A172 (cell line): ENCODE measurements around the gene ALDH8A1. TPM values are rescaled to one million over a fixed set of nuclear protein-coding genes. Genes with fewer than 3 reads are reported as not detected.
A peak's percentile ranks its signal among the peaks of the same experiment; 100 is the strongest.
"Not testable (repeated sequence)": the region's sequence is repeated elsewhere in the genome, so short reads cannot be mapped to it uniquely, and the experiment has no call there.

ENCODE experiments used
- DNase-seq: peaks from one replicate; pipeline ENCODE4 v3.0.0-alpha.2; 2015; ENCODE audit warnings: low spot score
- total RNA-seq: library from RNA; depleted of rRNA; stranded (reverse); fragments of >200 nt; shearing (Covaris generic); gene quantifications from 2 replicates; pipeline ENCODE4 v1.2.3, GENCODE V29; 2014

ALDH8A1 gene
- total RNA-seq, 1 experiment from 2014 or later: 0.69 TPM

GRCh38 chr6:134911547-134911946, 38.4 kb downstream of the ALDH8A1 start:
- DNase-seq: peak; percentile 83

- peak; percentile 55 for DNase-seq
These were observed 39.3 kb downstream of the ALDH8A1 start for GRCh38 chr6:134910593-134910935.

GRCh38 chr6:134909701-134910592, 40.0 kb downstream of the ALDH8A1 start:
- DNase-seq: peak; percentile 29

GRCh38 chr6:134908906-134909516, 40.9 kb downstream of the ALDH8A1 start:
- DNase-seq: peak; percentile 99

- DNase-seq: not testable (repeated sequence)
These were observed 45.2 kb downstream of the ALDH8A1 start for GRCh38 chr6:134904731-134905130.

- no peak for DNase-seq
These were observed 46.5 kb downstream of the ALDH8A1 start for GRCh38 chr6:134903448-134903847.

GRCh38 chr6:134902936-134903335, 47.0 kb downstream of the ALDH8A1 start:
- no peak for DNase-seq

GRCh38 chr6:134902074-134902861, 47.6 kb downstream of the ALDH8A1 start:
- DNase-seq: no peak

GRCh38 chr6:134898575-134898974, 51.3 kb downstream of the ALDH8A1 start:
- DNase-seq: no peak

- not testable (repeated sequence) for DNase-seq
These were observed 51.7 kb downstream of the ALDH8A1 start for GRCh38 chr6:134898166-134898565.

- no peak for DNase-seq
These were observed 53.0 kb downstream of the ALDH8A1 start for GRCh38 chr6:134896910-134897309.

- no peak for DNase-seq
These were observed 55.1 kb downstream of the ALDH8A1 start for GRCh38 chr6:134894800-134895199.

- DNase-seq: no peak
These were observed 57.5 kb downstream of the ALDH8A1 start for GRCh38 chr6:134892362-134892761.

- no peak for DNase-seq
These were observed 58.3 kb downstream of the ALDH8A1 start for GRCh38 chr6:134891633-134892032.

GRCh38 chr6:134888316-134888715, 61.6 kb downstream of the ALDH8A1 start:
- DNase-seq: no peak

GRCh38 chr6:134884752-134885151, 65.1 kb downstream of the ALDH8A1 start:
- DNase-seq: no peak

GRCh38 chr6:134883314-134883713, 66.6 kb downstream of the ALDH8A1 start:
- DNase-seq: no peak

GRCh38 chr6:134882426-134883038, 67.4 kb downstream of the ALDH8A1 start:
- peak; percentile 76 for DNase-seq

- peak; percentile 81 for DNase-seq
These were observed 69.3 kb downstream of the ALDH8A1 start for GRCh38 chr6:134880487-134881190.

GRCh38 chr6:134878136-134878535, 71.8 kb downstream of the ALDH8A1 start:
- DNase-seq: no peak

GRCh38 chr6:134875367-134875766, 74.5 kb downstream of the ALDH8A1 start:
- no peak for DNase-seq
